PC-3 (cell line): ENCODE data around the gene HIPK3. TPM values are rescaled to one million over a fixed set of nuclear protein-coding genes. Genes with fewer than 3 reads are reported as not detected.

Source experiments
- ATAC-seq: fragments of 200-7000 bp; cut with Tn5 transposase; 2 replicates; pipeline ENCODE4 v1.9.1; 2020; ENCODE audit warnings: mild to moderate bottlenecking, moderate library complexity
- BruUV-seq: library from RNA; stranded (reverse); fragments of 400-500 nt; replicated peaks from 2 replicates; lab custom pipeline; 2021; lab: Mats Ljungman, UMichigan
- CTCF ChIA-PET: fragments of 300-600 bp; sonication (Branson Sonifier 250); formaldehyde crosslinking; loops from one replicate; lab custom pipeline; 2022; ENCODE audit warnings: antibody characterized with exemption; lab: Charles Lee
- POLR2A ChIA-PET: fragments of 300-600 bp; sonication (Branson Sonifier 250); formaldehyde crosslinking; loops from one replicate; lab custom pipeline; 2022; ENCODE audit warnings: antibody characterized with exemption; ENCODE audit not compliant: unreplicated experiment; lab: Charles Lee
- DNase-seq: peaks from one replicate; pipeline ENCODE4 v3.0.0-alpha.2; 2015
- H2AFZ ChIP-seq: fragments of 300-600 bp; sonication (generic); 2 replicates; pipeline ENCODE4 v1.6.0; 2016; ENCODE audit warnings: antibody characterized with exemption, low read length
- H3F3A ChIP-seq: fragments of 300-600 bp; sonication (generic); one replicate; pipeline ENCODE4 v1.6.0; 2017; ENCODE audit warnings: antibody characterized with exemption, low read length, control low read depth, mild to moderate bottlenecking; ENCODE audit not compliant: unreplicated experiment
- H3K27ac ChIP-seq: fragments of 300-600 bp; sonication (generic); 2 replicates; pipeline ENCODE4 v1.5.1; 2016; ENCODE audit warnings: mild to moderate bottlenecking, low read length
- H3K27me3 ChIP-seq: fragments of 300-600 bp; sonication (generic); 2 replicates; pipeline ENCODE4 v1.6.1; 2016; ENCODE audit warnings: low read length, mixed read lengths
- H3K36me3 ChIP-seq: fragments of 300-600 bp; sonication (generic); 2 replicates; pipeline ENCODE4 v1.6.1; 2016; ENCODE audit warnings: low read depth, mixed run types, low read length, mixed read lengths
- H3K4me1 ChIP-seq: fragments of 300-600 bp; sonication (generic); 2 replicates; pipeline ENCODE4 v1.5.1; 2016; ENCODE audit warnings: low read length; ENCODE audit not compliant: insufficient read depth
- H3K4me2 ChIP-seq: fragments of 300-600 bp; sonication (generic); 2 replicates; pipeline ENCODE4 v1.6.0; 2016; ENCODE audit warnings: low read length
- H3K4me3 ChIP-seq: fragments of 300-600 bp; sonication (generic); 2 replicates; pipeline ENCODE4 v1.5.1; 2016; ENCODE audit warnings: mild to moderate bottlenecking, low read length, mixed read lengths
- H3K79me2 ChIP-seq: fragments of 300-600 bp; sonication (generic); 2 replicates; pipeline ENCODE4 v1.6.1; 2017; ENCODE audit warnings: low read length, mixed read lengths
- H3K9ac ChIP-seq: fragments of 300-600 bp; sonication (generic); 2 replicates; pipeline ENCODE4 v1.6.0; 2016; ENCODE audit warnings: mild to moderate bottlenecking, low read length
- H3K9me2 ChIP-seq: fragments of 300-600 bp; sonication (generic); replicated peaks from 2 replicates; pipeline ENCODE4 v1.6.1; 2016; ENCODE audit warnings: mixed run types, low read length, mixed read lengths
- H3K9me3 ChIP-seq: fragments of 300-600 bp; sonication (generic); 2 replicates; pipeline ENCODE4 v1.6.1; 2016; ENCODE audit warnings: low read length, mixed read lengths
- H4K20me1 ChIP-seq: fragments of 300-600 bp; sonication (generic); 2 replicates; pipeline ENCODE4 v1.6.1; 2016; ENCODE audit warnings: low read length, mixed read lengths
- EZH2 ChIP-seq: fragments of 300-600 bp; sonication (generic); IDR thresholded peaks from one replicate; pipeline ENCODE4 v1.6.1; 2017; ENCODE audit warnings: antibody characterized with exemption, mild to moderate bottlenecking, low read length; ENCODE audit not compliant: unreplicated experiment
- EZH2phosphoT487 ChIP-seq: fragments of 300-600 bp; sonication (generic); IDR thresholded peaks from 2 replicates; pipeline ENCODE4 v1.6.1; 2018; ENCODE audit warnings: mild to moderate bottlenecking, antibody characterized with exemption, low read length, borderline replicate concordance
- intact Hi-C: fragments of 100-400 bp; cut with micrococcal nuclease; formaldehyde crosslinking; loops from 2 replicates; pipeline ENCODE4 v1.9.0; 2023
- total RNA-seq: library from RNA; depleted of rRNA; stranded (reverse); fragments of >200 nt; gene quantifications from 2 replicates; pipeline ENCODE4 v1.2.3, GENCODE V29; 2014
- TF ChIP-seq, protein P1 (sequence below): fragments of 300-600 bp; sonication (generic); conservative IDR thresholded peaks from 2 replicates; pipeline ENCODE4 v1.5.1; 2017; ENCODE audit warnings: antibody characterized with exemption, low read depth, mild to moderate bottlenecking, low read length

HIPK3 gene
- total RNA-seq, 1 experiment from 2014 or later, result 19.4 TPM

DNA sequence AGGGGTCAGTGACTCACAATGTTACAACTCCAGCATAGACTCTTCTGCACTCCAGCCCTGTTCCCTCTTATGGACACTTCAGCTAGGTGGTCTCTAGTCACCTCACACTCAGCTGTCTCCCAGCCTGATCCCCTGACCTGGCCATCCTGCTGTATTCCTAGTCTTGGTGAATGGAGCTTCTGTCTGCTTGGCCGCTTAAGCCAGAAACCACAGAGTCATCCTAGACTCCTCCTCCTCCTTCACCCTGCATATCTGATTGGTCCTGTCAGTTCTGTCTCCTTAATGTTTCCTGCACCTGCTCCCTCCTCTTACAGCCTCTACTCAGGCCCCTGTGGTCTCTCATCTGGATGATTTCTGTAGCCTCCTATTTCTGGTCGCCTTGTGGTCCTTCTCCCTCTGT is 144.9 kb downstream of the HIPK3 start:
- no peaks in the 10 kb centered on the region for H3K36me3 ChIP-seq
- H3K9ac ChIP-seq, result no peak overlapping the region
- no peaks in the 10 kb centered on the region for H3K9me2 ChIP-seq
- H3K4me3 ChIP-seq, result no peak overlapping the region
- no peak overlapping the region for H2AFZ ChIP-seq
- H3F3A ChIP-seq, result no peaks in the 10 kb centered on the region
- H4K20me1 ChIP-seq, result no peaks in the 10 kb centered on the region
- H3K4me1 ChIP-seq, result no peaks in the 10 kb centered on the region
- H3K27ac ChIP-seq, result no peak overlapping the region
- TF ChIP-seq EZH2phosphoT487 (no peak), EZH2 (no peak)
- TF ChIP-seq, protein P1, sequence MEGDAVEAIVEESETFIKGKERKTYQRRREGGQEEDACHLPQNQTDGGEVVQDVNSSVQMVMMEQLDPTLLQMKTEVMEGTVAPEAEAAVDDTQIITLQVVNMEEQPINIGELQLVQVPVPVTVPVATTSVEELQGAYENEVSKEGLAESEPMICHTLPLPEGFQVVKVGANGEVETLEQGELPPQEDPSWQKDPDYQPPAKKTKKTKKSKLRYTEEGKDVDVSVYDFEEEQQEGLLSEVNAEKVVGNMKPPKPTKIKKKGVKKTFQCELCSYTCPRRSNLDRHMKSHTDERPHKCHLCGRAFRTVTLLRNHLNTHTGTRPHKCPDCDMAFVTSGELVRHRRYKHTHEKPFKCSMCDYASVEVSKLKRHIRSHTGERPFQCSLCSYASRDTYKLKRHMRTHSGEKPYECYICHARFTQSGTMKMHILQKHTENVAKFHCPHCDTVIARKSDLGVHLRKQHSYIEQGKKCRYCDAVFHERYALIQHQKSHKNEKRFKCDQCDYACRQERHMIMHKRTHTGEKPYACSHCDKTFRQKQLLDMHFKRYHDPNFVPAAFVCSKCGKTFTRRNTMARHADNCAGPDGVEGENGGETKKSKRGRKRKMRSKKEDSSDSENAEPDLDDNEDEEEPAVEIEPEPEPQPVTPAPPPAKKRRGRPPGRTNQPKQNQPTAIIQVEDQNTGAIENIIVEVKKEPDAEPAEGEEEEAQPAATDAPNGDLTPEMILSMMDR, result no peak
- no peaks in the 10 kb centered on the region for H3K27me3 ChIP-seq
- no peaks in the 10 kb centered on the region for H3K79me2 ChIP-seq
- H3K4me2 ChIP-seq, result no peak overlapping the region
- no TSS peak for BruUV-seq
- DNase-seq, result no peak
- ChIA-PET CTCF (interaction anchor here (0.6 kb wide), 1 partner anchor 231 kb away, joined by 3 read pairs; no protein-coding TSS in a partner anchor), POLR2A (no interaction called here)
- ATAC-seq, result no peak
- no peaks in the 10 kb centered on the region for H3K9me3 ChIP-seq
- intact Hi-C loops, result no loop called here

DNA sequence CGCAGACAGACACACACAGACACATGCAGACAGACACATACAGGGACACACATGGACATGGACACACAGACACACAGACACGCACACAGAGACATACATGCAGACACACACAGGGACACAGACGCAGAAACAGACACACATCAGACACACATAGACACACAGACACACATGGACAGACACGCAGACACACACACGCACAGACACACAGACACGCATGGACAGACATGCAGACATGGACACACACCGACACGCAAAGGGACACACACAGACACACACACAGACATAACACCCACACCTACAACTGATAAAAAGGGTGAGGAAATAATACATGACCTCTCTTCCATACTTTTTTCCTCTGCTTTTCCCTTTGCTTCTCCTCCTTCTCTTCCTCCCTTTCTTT is 146.2 kb downstream of the HIPK3 start:
- Histone ChIP-seq H3K27me3 (no peaks in the 10 kb centered on the region), H3K27ac (no peak overlapping the region), H3F3A (no peaks in the 10 kb centered on the region), H3K9me2 (no peaks in the 10 kb centered on the region), H3K9me3 (no peaks in the 10 kb centered on the region), H3K36me3 (no peaks in the 10 kb centered on the region), H3K9ac (no peak overlapping the region), H3K79me2 (no peaks in the 10 kb centered on the region), H3K4me3 (no peak overlapping the region), H3K4me1 (no peaks in the 10 kb centered on the region), H4K20me1 (no peaks in the 10 kb centered on the region), H2AFZ (no peak overlapping the region), H3K4me2 (no peak overlapping the region)
- intact Hi-C loops, result no loop called here
- TF ChIP-seq EZH2phosphoT487, result no peak
- TF ChIP-seq, protein P1, result no peak
- TF ChIP-seq EZH2, result no peak
- ChIA-PET POLR2A (no interaction called here), CTCF (no interaction called here)
- ATAC-seq, result no peak
- no TSS peak for BruUV-seq
- DNase-seq, result no peak

DNA sequence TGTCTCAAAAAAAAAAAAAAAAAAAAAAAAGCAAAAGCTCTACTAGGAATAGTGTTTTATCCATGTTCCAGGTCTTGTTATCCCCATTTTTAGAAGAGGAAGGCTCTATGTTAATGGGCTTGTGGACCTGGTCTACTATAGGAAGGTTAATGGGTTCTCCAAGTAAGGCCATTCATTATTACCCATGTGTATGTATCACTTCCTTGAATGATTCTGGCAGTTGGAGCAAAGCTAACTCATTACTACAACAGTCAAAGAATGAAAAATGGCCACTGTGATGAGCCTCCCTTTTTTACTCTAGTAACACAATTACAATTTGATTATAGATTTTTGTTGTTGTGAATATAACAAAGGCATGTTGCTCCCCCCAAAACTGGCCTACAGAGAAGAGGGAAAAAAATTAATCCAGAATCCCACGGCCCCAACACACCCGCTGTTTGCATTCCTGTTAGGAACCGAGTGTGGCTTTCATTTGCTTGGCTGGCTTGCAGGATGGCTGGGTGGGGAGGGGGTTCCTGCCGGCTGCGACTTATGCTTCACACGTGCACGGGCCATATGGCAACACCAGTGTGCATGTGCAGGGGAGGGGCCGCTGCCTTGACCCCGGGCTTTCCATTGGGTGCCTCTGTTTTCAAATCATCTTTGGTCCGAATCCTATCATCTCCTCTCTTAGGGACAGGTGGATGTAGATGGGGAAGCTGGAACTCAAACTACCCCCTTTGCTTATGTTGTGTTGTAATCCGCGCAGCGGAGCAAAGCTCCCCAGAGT is 148.8 kb downstream of the HIPK3 start:
- CTCF ChIA-PET, result interaction anchor here (0.6 kb wide), 1 partner anchor 117 kb away, joined by 4 read pairs; no protein-coding TSS in a partner anchor
- H4K20me1 ChIP-seq, result no peaks in the 10 kb centered on the region
- intact Hi-C loops, result no loop called here
- H3K9me3 ChIP-seq, result no peaks in the 10 kb centered on the region
- no peaks in the 10 kb centered on the region for H3F3A ChIP-seq
- no peak overlapping the region for H2AFZ ChIP-seq
- TF ChIP-seq, protein P1, result no peak
- no peaks in the 10 kb centered on the region for H3K79me2 ChIP-seq
- no peak overlapping the region for H3K4me3 ChIP-seq
- H3K27me3 ChIP-seq, result no peaks in the 10 kb centered on the region
- DNase-seq (no peak), ATAC-seq (no peak)
- POLR2A ChIA-PET, result no interaction called here
- no peaks in the 10 kb centered on the region for H3K36me3 ChIP-seq
- no peaks in the 10 kb centered on the region for H3K4me1 ChIP-seq
- H3K9ac ChIP-seq, result no peak overlapping the region
- H3K27ac ChIP-seq, result no peak overlapping the region
- H3K9me2 ChIP-seq, result no peaks in the 10 kb centered on the region
- no TSS peak for BruUV-seq
- H3K4me2 ChIP-seq, result no peak overlapping the region
